Chondrocyte (in vitro differentiated cells): Measurements from ENCODE around the gene POFUT2. TPM values are rescaled to one million over a fixed set of nuclear protein-coding genes. Genes with fewer than 3 reads are reported as not detected.

Experiments
- DNase-seq: peaks from one replicate; pipeline ENCODE4 v3.0.0; 2021; ENCODE audit warnings: mixed read lengths, low spot score
- H3K27ac Mint-ChIP-seq: one replicate; pipeline ENCODE4 v1.8.0; 2021; ENCODE audit warnings: mild to moderate bottlenecking, moderate library complexity, mixed read lengths; ENCODE audit not compliant: unreplicated experiment
- H3K27me3 Mint-ChIP-seq: 2 replicates; pipeline ENCODE4 v1.8.0; 2021; ENCODE audit warnings: low read depth, mixed read lengths
- H3K36me3 Mint-ChIP-seq: 2 replicates; pipeline ENCODE4 v1.8.0; 2021; ENCODE audit warnings: low read depth, mixed read lengths
- H3K4me1 Mint-ChIP-seq: 2 replicates; pipeline ENCODE4 v1.8.0; 2021; ENCODE audit warnings: low read depth, mild to moderate bottlenecking, mixed read lengths
- H3K4me3 Mint-ChIP-seq: one replicate; pipeline ENCODE4 v1.8.0; 2021; ENCODE audit warnings: mild to moderate bottlenecking, moderate library complexity, mixed read lengths; ENCODE audit not compliant: unreplicated experiment
- H3K9me3 Mint-ChIP-seq: 2 replicates; pipeline ENCODE4 v1.8.0; 2021; ENCODE audit warnings: low read depth, mixed read lengths
- CTCF ChIP-seq: fragments of 200-600 bp; sonication (generic); IDR thresholded peaks from 2 replicates; pipeline ENCODE4 v1.5.0; 2021; ENCODE audit warnings: antibody characterized with exemption, mild to moderate bottlenecking, moderate library complexity
- total RNA-seq: library from RNA; stranded (reverse); gene quantifications from 3 replicates; pipeline ENCODE4 v1.2.1, GENCODE V29; 2021

The POFUT2 gene
- total RNA-seq, 1 donor from 2014 or later = 73.6 TPM

DNA sequence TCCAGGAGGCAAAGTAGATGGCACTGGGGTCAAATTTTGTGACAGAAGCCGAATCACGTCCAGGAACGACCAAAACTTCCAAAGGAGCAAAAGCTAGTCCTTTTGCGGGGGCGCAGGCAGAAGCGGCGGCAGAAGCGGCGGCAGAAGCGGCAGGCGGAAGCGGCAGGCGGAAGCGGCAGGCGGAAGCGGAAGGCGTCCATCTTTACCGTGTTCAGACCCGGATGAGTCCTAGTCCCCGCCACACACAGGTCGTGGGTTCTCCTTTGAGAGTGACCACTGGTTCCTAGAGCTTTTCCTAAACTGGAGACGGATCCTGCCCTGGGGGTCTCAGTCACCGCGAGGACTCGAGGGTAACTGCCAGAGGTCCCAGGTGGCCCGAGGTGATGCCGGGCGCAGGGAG is 53.6 kb downstream of the POFUT2 start:
- no peak for TF ChIP-seq CTCF
- peaks cover 3% of the 10 kb centered on the region for H3K36me3 Mint-ChIP-seq
- DNase-seq = peak; percentile 86

GRCh38 chr21:45231705-45232104 is 56.0 kb downstream of the POFUT2 start:
- no peaks in the 10 kb centered on the region for H3K27me3 Mint-ChIP-seq
- no peak overlapping the region for H3K4me3 Mint-ChIP-seq
- H3K9me3 Mint-ChIP-seq = no peaks in the 10 kb centered on the region
- peaks cover 25% of the 10 kb centered on the region for H3K4me1 Mint-ChIP-seq
- no peak overlapping the region for H3K27ac Mint-ChIP-seq
- no peak for TF ChIP-seq CTCF
- peaks cover 3% of the 10 kb centered on the region for H3K36me3 Mint-ChIP-seq
- DNase-seq = no peak

More for the DNA sequence above, 53.6 kb downstream of the POFUT2 start:
- Mint-ChIP-seq H3K4me1 (peaks cover under 1% of the 10 kb centered on the region), H3K4me3 (no peak overlapping the region), H3K9me3 (peaks cover 14% of the 10 kb centered on the region), H3K27me3 (no peaks in the 10 kb centered on the region), H3K27ac (no peak overlapping the region)

GRCh38 chr21:45228656-45229240 is 58.9 kb downstream of the POFUT2 start:
- Mint-ChIP-seq H3K27ac (peak overlapping the region; percentile 79), H3K4me1 (peaks cover 32% of the 10 kb centered on the region), H3K4me3 (no peak overlapping the region), H3K36me3 (peaks cover 5% of the 10 kb centered on the region), H3K9me3 (no peaks in the 10 kb centered on the region), H3K27me3 (no peaks in the 10 kb centered on the region)
- DNase-seq = no peak
- no peak for TF ChIP-seq CTCF

- H3K4me1 Mint-ChIP-seq = peaks cover 32% of the 10 kb centered on the region
- H3K36me3 Mint-ChIP-seq = peaks cover 5% of the 10 kb centered on the region
- peak overlapping the region; percentile 79 for H3K27ac Mint-ChIP-seq
- H3K4me3 Mint-ChIP-seq = no peak overlapping the region
- no peaks in the 10 kb centered on the region for H3K27me3 Mint-ChIP-seq
- TF ChIP-seq CTCF = no peak
- H3K9me3 Mint-ChIP-seq = no peaks in the 10 kb centered on the region
- DNase-seq = no peak
These were observed 59.5 kb downstream of the POFUT2 start for GRCh38 chr21:45228171-45228641.

DNA sequence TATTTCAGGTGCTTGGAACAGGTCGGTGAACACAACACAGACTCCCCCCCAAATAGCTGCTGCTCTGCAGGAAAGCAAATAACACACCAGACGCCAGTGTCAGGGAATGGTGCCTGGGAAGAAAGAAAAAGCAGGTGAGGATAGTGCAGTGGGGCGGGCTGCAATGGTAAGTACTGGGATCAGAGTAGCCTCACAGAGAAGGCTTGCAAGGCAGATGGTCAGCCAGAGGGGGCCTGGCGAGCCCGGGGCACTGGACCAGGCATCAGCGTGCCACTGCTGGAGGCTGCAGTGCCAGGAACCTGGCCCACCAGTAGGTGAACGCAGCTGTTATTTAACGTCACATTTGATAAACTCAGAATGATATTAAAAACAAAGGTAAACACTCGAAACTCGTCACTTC is 60.0 kb downstream of the POFUT2 start:
- Mint-ChIP-seq H3K9me3 (no peaks in the 10 kb centered on the region), H3K36me3 (peaks cover 5% of the 10 kb centered on the region), H3K27me3 (no peaks in the 10 kb centered on the region), H3K4me3 (no peak overlapping the region), H3K27ac (peak overlapping the region; percentile 79), H3K4me1 (peaks cover 32% of the 10 kb centered on the region)
- peak; percentile 36 for TF ChIP-seq CTCF
- DNase-seq = peak; percentile 59
